ENCODE data around the gene PARD3B.

GRCh38 chr2:205025580-205026240, 480.4 kb downstream of the PARD3B start:
- TF ChIP-seq CTCF (IDR thresholded peaks at IDR 0.05) (no peak), POLR2A (IDR thresholded peaks at IDR 0.05) (no peak)
